GM12874 (cell line): ENCODE results near the gene OR2V1.

Experiments
- TF ChIP-seq, protein P1 (sequence below): IDR thresholded peaks from 2 replicates; pipeline ENCODE4 v1.5.1; 2011; ENCODE audit warnings: low read depth, mild to moderate bottlenecking, control low read depth, low read length, moderate library complexity; ENCODE audit not compliant: insufficient read depth

Gene OR2V1

DNA sequence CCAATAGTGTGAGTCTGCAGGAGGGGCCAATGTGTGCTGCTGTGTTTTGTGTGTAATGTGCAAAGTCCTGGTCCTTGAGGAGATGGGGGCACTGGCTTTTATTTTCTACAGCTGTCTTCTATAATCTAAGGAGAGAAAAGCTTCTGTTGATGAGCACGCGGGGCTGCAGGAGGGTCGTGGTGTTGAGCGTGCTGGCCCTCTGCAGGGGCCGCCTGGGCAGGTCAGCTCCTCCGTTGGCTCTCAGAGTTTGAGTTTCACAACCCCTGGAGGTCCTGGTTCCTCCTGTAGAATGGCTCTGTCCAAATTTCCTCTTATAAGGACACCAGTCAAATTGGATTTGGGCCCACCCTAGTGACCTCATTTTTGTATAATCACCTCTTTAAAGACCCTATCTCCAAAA is 12.6 kb downstream of the OR2V1 start:
- TF ChIP-seq, protein P1, sequence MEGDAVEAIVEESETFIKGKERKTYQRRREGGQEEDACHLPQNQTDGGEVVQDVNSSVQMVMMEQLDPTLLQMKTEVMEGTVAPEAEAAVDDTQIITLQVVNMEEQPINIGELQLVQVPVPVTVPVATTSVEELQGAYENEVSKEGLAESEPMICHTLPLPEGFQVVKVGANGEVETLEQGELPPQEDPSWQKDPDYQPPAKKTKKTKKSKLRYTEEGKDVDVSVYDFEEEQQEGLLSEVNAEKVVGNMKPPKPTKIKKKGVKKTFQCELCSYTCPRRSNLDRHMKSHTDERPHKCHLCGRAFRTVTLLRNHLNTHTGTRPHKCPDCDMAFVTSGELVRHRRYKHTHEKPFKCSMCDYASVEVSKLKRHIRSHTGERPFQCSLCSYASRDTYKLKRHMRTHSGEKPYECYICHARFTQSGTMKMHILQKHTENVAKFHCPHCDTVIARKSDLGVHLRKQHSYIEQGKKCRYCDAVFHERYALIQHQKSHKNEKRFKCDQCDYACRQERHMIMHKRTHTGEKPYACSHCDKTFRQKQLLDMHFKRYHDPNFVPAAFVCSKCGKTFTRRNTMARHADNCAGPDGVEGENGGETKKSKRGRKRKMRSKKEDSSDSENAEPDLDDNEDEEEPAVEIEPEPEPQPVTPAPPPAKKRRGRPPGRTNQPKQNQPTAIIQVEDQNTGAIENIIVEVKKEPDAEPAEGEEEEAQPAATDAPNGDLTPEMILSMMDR = no peak

DNA sequence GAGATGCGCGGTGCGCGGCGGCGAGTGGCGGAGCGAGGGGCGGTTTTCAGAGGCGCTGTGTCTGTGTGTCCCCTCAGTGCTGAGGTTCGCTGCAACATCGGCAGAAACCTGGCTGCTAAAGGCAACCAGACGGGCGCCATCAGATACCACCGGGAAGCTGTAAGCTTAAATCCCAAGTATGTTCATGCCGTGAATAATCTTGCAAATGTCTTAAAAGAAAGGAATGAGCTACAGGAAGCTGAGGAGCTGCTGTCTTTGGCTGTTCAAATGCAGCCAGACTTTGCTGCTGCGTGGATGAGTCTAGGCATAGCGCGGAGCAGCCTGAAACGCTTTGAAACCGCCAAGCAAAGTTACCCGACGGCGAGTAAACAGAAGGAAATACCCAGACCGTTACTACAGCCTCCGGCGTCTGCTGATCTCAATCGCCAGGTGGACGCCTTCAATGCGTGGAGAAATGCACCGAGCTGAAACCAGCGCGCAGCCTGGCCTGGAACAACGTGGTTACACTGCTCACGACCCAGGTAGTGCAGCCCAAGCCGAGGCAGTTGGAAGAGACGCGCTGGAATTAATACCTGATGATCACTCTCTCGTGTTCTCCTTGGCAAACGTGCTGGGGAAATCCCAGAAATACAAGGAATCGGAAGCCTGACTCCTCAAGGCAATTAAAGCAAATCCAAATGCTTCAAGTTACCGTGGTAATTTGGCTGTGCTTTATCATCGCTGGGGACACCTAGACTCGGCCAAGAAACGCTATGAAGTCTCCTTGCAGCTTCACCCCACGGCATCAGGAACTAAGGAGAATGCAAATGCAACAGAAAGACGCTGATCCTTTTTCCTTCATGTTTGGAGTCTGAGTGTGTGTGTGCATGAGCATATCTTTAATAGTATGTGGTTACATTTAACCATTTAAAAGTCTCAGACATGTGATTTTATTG is 15.9 kb downstream of the OR2V1 start:
- TF ChIP-seq, protein P1 = no peak

DNA sequence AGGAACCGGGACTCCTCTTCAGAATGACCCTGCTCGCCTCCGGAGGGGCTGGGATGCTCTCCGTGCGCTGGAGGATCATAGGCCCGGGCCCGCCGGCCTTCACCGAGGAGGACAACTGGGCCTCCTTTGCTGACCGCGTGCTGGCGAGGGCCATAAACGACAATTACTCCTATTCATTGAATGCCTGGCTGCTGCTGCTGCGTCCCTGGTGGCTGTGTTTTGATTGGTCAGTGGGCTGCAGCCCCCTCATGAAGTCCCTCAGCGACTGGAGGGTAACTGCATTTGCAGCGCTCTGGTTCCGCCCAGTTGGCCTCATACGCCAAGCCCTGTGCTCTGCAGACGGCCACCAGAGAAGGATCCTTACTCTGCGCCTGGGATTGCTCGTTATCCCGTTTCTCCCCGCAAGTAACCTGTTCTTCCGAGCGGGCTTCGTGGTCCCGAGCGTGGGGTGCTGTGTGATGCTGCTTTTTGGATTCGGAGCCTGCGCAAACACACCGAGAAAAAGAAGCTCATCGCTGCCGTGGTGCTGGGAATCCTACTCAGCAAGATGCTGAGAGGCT is 16.6 kb downstream of the OR2V1 start:
- TF ChIP-seq, protein P1 = no peak

DNA sequence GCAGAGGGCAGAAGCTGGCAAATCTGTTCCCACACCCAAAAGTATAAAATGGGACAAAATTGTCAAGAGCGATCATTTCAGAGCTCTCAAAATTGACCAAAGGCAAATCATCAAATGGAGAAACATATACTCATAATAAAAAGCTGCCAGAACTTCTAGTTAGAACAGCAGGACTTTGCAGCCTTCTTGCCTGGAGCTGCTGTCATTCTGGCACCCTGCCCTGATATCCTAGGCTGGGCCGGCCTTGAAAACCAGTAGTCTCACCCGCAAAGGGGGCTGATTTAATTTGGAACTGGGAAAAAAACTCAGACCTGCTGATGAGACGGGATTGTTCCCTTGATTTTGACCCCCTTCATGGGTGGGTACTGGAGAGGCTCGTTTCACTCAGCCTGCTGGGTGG is 18.5 kb downstream of the OR2V1 start:
- TF ChIP-seq, protein P1 = no peak

DNA sequence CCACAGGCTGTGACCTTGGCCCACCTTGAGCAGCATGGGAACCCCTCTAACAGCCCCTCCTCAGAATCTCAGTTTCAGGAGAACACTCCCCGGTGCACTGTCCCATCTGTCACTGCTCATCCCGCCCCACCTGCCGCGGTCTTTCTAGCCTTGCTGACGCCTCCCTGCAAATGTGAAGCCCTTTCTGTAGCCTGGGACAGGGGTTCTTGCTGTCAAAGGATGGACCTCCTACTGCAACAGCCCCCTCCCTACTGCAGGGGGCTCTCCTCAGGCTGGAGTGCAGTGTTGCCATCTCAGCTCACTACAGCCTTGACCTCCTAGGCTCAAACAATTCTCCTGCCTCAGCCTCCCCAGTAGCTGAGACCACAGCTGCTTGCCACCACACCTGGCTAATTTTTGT is 20.0 kb downstream of the OR2V1 start:
- TF ChIP-seq, protein P1 = no peak

DNA sequence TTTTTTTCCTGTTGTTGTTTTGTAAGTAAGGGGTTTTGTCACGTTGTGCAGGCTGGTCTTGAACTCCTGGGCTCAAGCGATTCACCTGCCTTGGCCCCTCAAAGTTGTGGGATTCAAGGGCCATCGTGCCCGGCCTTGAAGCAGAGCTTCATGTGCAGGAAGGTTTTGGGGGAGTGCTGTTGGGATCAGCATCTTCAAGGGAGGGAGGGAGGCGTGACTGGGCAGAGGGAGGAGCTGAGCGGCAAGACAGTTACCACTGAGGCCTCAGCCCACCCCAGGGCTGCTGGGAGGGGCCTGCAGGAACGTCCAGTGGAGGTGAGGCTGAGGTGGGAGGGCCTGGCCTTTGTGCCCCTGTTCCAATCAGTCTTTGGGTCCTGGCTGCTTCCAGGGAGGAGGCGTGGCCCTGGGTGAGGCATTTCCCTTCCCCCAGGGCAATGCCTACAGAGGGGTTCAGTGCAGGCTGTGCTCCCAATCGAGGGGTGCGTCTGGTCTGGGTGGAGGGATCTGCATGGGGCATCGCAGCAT is 21.4 kb downstream of the OR2V1 start:
- TF ChIP-seq, protein P1 = no peak

DNA sequence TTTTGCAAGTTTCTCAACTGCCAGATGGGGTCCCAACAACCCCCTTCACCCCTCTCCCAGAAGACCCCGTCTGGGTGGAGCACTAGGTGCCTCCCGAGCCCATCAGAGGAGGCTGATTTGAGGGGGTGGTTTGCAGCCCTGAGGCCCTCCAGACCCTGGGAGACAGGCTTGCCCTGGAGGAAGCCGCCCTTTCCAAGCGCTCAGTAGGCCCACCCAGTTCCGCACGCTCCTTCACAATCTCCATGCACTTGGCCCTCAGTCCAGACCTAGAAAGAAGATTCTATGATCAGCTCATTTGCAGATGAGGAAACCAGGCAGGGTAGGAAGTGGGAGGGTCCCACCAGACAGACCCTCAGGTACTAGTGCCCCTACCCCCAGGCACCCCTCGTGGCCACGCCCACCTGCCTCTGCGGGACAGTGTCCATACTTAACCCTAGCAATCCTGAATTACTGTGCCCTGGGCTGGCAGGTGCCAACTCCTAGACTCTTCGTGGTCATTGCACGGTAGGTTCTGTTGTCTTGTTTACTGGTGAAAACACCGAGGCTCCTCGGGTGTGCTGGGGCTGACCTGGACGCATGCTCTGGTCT is 22.3 kb downstream of the OR2V1 start:
- TF ChIP-seq, protein P1 = no peak
